Measurements from ENCODE around the gene NEUROD2. TPM values are rescaled to one million over a fixed set of nuclear protein-coding genes. Genes with fewer than 3 reads are reported as not detected.

NEUROD2 gene
- total RNA-seq, 1 donor from 2014 or later: not detected

GRCh38 chr17:39639043-39639442, 31.3 kb upstream of the NEUROD2 start:
- H3K4me3 ChIP-seq (ENCODE audit: low read depth, low read length): no peak overlapping the region
- no peak for TF ChIP-seq CTCF (IDR thresholded peaks at IDR 0.05; ENCODE audit: insufficient read depth, low read length, poor library complexity, severe bottlenecking)
- DNase-seq (ENCODE audit: low read depth): no peak
- no peaks in the 10 kb centered on the region for H3K36me3 ChIP-seq (ENCODE audit: control insufficient read depth, insufficient read depth, low read length)
- no peaks in the 10 kb centered on the region for H3K27me3 ChIP-seq (ENCODE audit: control insufficient read depth, insufficient read depth, low read length)

- no peak for TF ChIP-seq CTCF (IDR thresholded peaks at IDR 0.05; ENCODE audit: insufficient read depth, low read length, poor library complexity, severe bottlenecking)
- Histone ChIP-seq H3K27me3 (ENCODE audit: control insufficient read depth, insufficient read depth, low read length) (no peaks in the 10 kb centered on the region), H3K4me3 (ENCODE audit: low read depth, low read length) (no peak overlapping the region), H3K36me3 (ENCODE audit: control insufficient read depth, insufficient read depth, low read length) (no peaks in the 10 kb centered on the region)
- no peak for DNase-seq (ENCODE audit: low read depth)
Measured at GRCh38 chr17:39638317-39638716, 30.6 kb upstream of the NEUROD2 start.

DNA sequence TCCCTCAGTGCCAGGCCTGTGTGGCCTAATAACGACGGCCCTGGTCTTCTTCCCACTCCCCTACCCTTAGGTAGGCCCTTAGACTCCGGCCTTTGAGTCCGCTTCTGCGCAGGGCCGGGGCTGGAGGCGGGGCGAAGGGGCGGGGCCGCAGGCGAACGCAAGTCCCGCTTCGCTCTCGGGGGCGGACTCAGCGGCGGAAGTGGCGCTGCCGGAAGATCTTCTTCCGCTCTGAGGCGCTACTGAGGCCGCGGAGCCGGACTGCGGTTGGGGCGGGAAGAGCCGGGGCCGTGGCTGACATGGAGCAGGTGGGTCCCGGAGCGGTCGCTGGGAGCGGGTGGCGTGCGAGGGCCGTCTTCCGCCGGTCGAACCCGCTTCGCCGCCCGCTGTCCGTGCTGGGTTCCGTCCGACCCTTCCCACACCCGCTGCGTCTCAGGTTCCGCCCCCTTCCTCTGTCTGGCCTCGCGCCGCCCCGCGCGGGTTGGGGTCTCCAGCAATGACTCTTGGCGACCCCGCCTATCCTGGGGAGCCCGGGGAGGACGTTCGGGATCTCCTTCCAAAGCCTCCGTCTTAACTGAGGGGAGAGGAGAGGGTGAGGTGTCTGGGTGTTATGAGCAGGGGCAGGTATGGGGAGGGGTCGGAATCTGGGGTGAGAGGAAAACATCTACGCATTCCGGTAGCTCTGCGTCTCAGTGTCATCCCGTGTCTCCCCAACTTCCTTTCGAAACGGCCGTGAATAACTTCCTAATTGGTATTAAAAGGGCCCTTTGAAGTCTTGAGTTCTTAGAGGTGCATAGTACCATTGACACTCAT, 29.4 kb upstream of the NEUROD2 start, which contains the start of gene STARD3:
Gene STARD3 (plus strand): TSS at position 218 of the 810 bp plus-strand sequence. CDS start 16,388 bp downstream, outside the sequence.
- peak; percentile 6 for TF ChIP-seq CTCF (IDR thresholded peaks at IDR 0.05; ENCODE audit: insufficient read depth, low read length, poor library complexity, severe bottlenecking)
- peak; percentile 73 for DNase-seq (ENCODE audit: low read depth)
- peaks cover 5% of the 10 kb centered on the region for H3K27me3 ChIP-seq (ENCODE audit: control insufficient read depth, insufficient read depth, low read length)
- no peaks in the 10 kb centered on the region for H3K36me3 ChIP-seq (ENCODE audit: control insufficient read depth, insufficient read depth, low read length)
- H3K4me3 ChIP-seq (ENCODE audit: low read depth, low read length): peak within 1 kb of the TSS; percentile 80

GRCh38 chr17:39636587-39636926, 28.8 kb upstream of the NEUROD2 start:
- DNase-seq (ENCODE audit: low read depth): no peak
- peak overlapping the region; percentile 80 for H3K4me3 ChIP-seq (ENCODE audit: low read depth, low read length)
- no peak for TF ChIP-seq CTCF (IDR thresholded peaks at IDR 0.05; ENCODE audit: insufficient read depth, low read length, poor library complexity, severe bottlenecking)
- H3K36me3 ChIP-seq (ENCODE audit: control insufficient read depth, insufficient read depth, low read length): no peaks in the 10 kb centered on the region
- H3K27me3 ChIP-seq (ENCODE audit: control insufficient read depth, insufficient read depth, low read length): peaks cover 9% of the 10 kb centered on the region

DNA sequence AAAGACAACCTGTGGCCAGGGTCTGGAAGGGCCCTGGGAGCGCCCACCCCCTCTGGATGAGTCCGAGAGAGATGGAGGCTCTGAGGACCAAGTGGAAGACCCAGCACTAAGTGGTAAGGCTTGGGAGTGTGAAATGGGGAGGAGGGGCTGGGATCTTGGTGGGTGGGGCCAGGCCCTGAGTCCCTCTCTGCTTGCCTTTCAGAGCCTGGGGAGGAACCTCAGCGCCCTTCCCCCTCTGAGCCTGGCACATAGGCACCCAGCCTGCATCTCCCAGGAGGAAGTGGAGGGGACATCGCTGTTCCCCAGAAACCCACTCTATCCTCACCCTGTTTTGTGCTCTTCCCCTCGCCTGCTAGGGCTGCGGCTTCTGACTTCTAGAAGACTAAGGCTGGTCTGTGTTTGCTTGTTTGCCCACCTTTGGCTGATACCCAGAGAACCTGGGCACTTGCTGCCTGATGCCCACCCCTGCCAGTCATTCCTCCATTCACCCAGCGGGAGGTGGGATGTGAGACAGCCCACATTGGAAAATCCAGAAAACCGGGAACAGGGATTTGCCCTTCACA, 28.0 kb upstream of the NEUROD2 start:
- no peak for TF ChIP-seq CTCF (IDR thresholded peaks at IDR 0.05; ENCODE audit: insufficient read depth, low read length, poor library complexity, severe bottlenecking)

More for the DNA sequence above, 28.0 kb upstream of the NEUROD2 start:
- no peak overlapping the region for H3K4me3 ChIP-seq (ENCODE audit: low read depth, low read length)
- H3K36me3 ChIP-seq (ENCODE audit: control insufficient read depth, insufficient read depth, low read length): no peaks in the 10 kb centered on the region
- DNase-seq (ENCODE audit: low read depth): no peak
- peaks cover 9% of the 10 kb centered on the region for H3K27me3 ChIP-seq (ENCODE audit: control insufficient read depth, insufficient read depth, low read length)
